ENCODE measurements around the gene IQCF6.
"Not testable (repeated sequence)": the region's sequence is repeated elsewhere in the genome, so short reads cannot be mapped to it uniquely, and the experiment has no call there.

The IQCF6 gene

GRCh38 chr3:51779137-51779536 lies at the start of gene IQCF6:
TSS of gene IQCF6 (minus strand) at chr3:51779237. CDS start at chr3:51779224, 13 bp downstream.
- no peak for DNase-seq

GRCh38 chr3:51828297-51828696 lies 49.3 kb upstream of the IQCF6 start:
- no peak for DNase-seq

GRCh38 chr3:51819709-51820406 lies 40.8 kb upstream of the IQCF6 start:
- DNase-seq = no peak

- DNase-seq = no peak
Observed at GRCh38 chr3:51819151-51819550, 40.1 kb upstream of the IQCF6 start.

GRCh38 chr3:51817375-51817774 lies 38.3 kb upstream of the IQCF6 start:
- no peak for DNase-seq

- no peak for DNase-seq
Observed at GRCh38 chr3:51816723-51817122, 37.7 kb upstream of the IQCF6 start.

- no peak for DNase-seq
Observed at GRCh38 chr3:51815614-51816013, 36.6 kb upstream of the IQCF6 start.

- DNase-seq = no peak
Observed at GRCh38 chr3:51814034-51814433, 35.0 kb upstream of the IQCF6 start.

GRCh38 chr3:51813539-51813938 lies 34.5 kb upstream of the IQCF6 start:
- no peak for DNase-seq

GRCh38 chr3:51808934-51809333 lies 29.9 kb upstream of the IQCF6 start:
- no peak for DNase-seq

- DNase-seq = no peak
Observed at GRCh38 chr3:51802106-51802703, 23.2 kb upstream of the IQCF6 start.

GRCh38 chr3:51800750-51801125 lies 21.7 kb upstream of the IQCF6 start:
- DNase-seq = no peak

- DNase-seq = no peak
Observed at GRCh38 chr3:51799879-51800749, 21.1 kb upstream of the IQCF6 start.

GRCh38 chr3:51798411-51798963 lies 19.4 kb upstream of the IQCF6 start:
- no peak for DNase-seq

GRCh38 chr3:51796854-51797253 lies 17.8 kb upstream of the IQCF6 start:
- no peak for DNase-seq

GRCh38 chr3:51794206-51794605 lies 15.2 kb upstream of the IQCF6 start:
- no peak for DNase-seq

GRCh38 chr3:51792206-51792605 lies 13.2 kb upstream of the IQCF6 start:
- no peak for DNase-seq

- no peak for DNase-seq
Observed at GRCh38 chr3:51789437-51789836, 10.4 kb upstream of the IQCF6 start.

- not testable (repeated sequence) for DNase-seq
Observed at GRCh38 chr3:51787576-51787975, 8.5 kb upstream of the IQCF6 start.

GRCh38 chr3:51786267-51786666 lies 7.2 kb upstream of the IQCF6 start:
- no peak for DNase-seq

- DNase-seq = no peak
Observed at GRCh38 chr3:51778554-51778953, 483 bp downstream of the IQCF6 start.

- no peak for DNase-seq
Observed at GRCh38 chr3:51777985-51778384, 1.1 kb downstream of the IQCF6 start.

- no peak for DNase-seq
Observed at GRCh38 chr3:51773529-51774056, 5.4 kb downstream of the IQCF6 start.

All from activated naive CD4-positive, alpha-beta T cell treated with anti-CD3 and anti-CD28 coated beads, Interleukin-2, amount 50 U/mL, for 16 hours (primary cell).